ENCODE measurements around the gene ARL6IP4. TPM values are rescaled to one million over a fixed set of nuclear protein-coding genes. Genes with fewer than 3 reads are reported as not detected.

ARL6IP4 gene
- total RNA-seq, 2 experiments from 2014 or later = 204 to 211 TPM

- H3K4me1 Mint-ChIP-seq = peaks cover 29% of the 10 kb centered on the region
- POLR2A ChIA-PET = interaction anchor here (0.6 to 1.5 kb wide), 4 partner anchors 10 to 599 kb away, joined by 3 to 4 read pairs (median 4); partner anchors contain the start of genes MPHOSPH9, MTRFR and OGFOD2
These were observed 4.3 kb downstream of the ARL6IP4 start for GRCh38 chr12:122984612-122985337.

GRCh38 chr12:122985338-122986257 lies 5.1 kb downstream of the ARL6IP4 start:
- Mint-ChIP-seq H3K9me3 (no peaks in the 10 kb centered on the region), H3K4me3 (no peak overlapping the region), H3K4me1 (peaks cover 26% of the 10 kb centered on the region), H3K27me3 (no peaks in the 10 kb centered on the region), H3K27ac (no peak overlapping the region), H3K36me3 (peaks cover 7% of the 10 kb centered on the region)
- POLR2A ChIA-PET = no interaction called here
- DNase-seq (no peak), ATAC-seq (ENCODE audit: low read depth) (no peak)

More at GRCh38 chr12:122984612-122985337, 4.3 kb downstream of the ARL6IP4 start:
- H3K27me3 Mint-ChIP-seq = no peaks in the 10 kb centered on the region
- peak overlapping the region; percentile 73 for H3K27ac Mint-ChIP-seq
- H3K9me3 Mint-ChIP-seq = no peaks in the 10 kb centered on the region
- ATAC-seq (ENCODE audit: low read depth) (no peak), DNase-seq (no peak)
- peaks cover 7% of the 10 kb centered on the region for H3K36me3 Mint-ChIP-seq
- no peak overlapping the region for H3K4me3 Mint-ChIP-seq

- POLR2A ChIA-PET = interaction anchor here (1.0 kb wide), 1 partner anchor 11 kb away, joined by 4 read pairs; no protein-coding TSS in a partner anchor
- peaks cover 26% of the 10 kb centered on the region for H3K4me1 Mint-ChIP-seq
- H3K36me3 Mint-ChIP-seq = peaks cover 5% of the 10 kb centered on the region
- no peak for DNase-seq
- ATAC-seq (ENCODE audit: low read depth) = no peak
- no peaks in the 10 kb centered on the region for H3K9me3 Mint-ChIP-seq
- no peak overlapping the region for H3K27ac Mint-ChIP-seq
- no peak overlapping the region for H3K4me3 Mint-ChIP-seq
- H3K27me3 Mint-ChIP-seq = no peaks in the 10 kb centered on the region
These were observed 5.9 kb downstream of the ARL6IP4 start for GRCh38 chr12:122986258-122986871.

GRCh38 chr12:122987086-122987951 lies 6.8 kb downstream of the ARL6IP4 start:
- no peak overlapping the region for H3K4me3 Mint-ChIP-seq
- H3K9me3 Mint-ChIP-seq = no peaks in the 10 kb centered on the region
- POLR2A ChIA-PET = interaction anchor here (1.0 kb wide), 1 partner anchor 12 kb away, joined by 4 read pairs; no protein-coding TSS in a partner anchor
- H3K4me1 Mint-ChIP-seq = peaks cover 19% of the 10 kb centered on the region
- ATAC-seq (ENCODE audit: low read depth) (no peak), DNase-seq (no peak)
- H3K36me3 Mint-ChIP-seq = peaks cover 2% of the 10 kb centered on the region
- H3K27me3 Mint-ChIP-seq = no peaks in the 10 kb centered on the region
- H3K27ac Mint-ChIP-seq = no peak overlapping the region

GRCh38 chr12:122988036-122988435 lies 7.6 kb downstream of the ARL6IP4 start:
- peaks cover 14% of the 10 kb centered on the region for H3K4me1 Mint-ChIP-seq

GRCh38 chr12:122988612-122989212 lies 8.2 kb downstream of the ARL6IP4 start:
- no peak for ATAC-seq (ENCODE audit: low read depth)
- Mint-ChIP-seq H3K27ac (no peak overlapping the region), H3K27me3 (no peaks in the 10 kb centered on the region), H3K4me3 (no peak overlapping the region), H3K36me3 (peaks cover 2% of the 10 kb centered on the region), H3K4me1 (peaks cover 8% of the 10 kb centered on the region), H3K9me3 (no peaks in the 10 kb centered on the region)
- POLR2A ChIA-PET = no interaction called here
- DNase-seq = no peak

More at GRCh38 chr12:122988036-122988435, 7.6 kb downstream of the ARL6IP4 start:
- H3K27ac Mint-ChIP-seq = no peak overlapping the region
- ATAC-seq (ENCODE audit: low read depth) (no peak), DNase-seq (no peak)
- POLR2A ChIA-PET = no interaction called here
- H3K4me3 Mint-ChIP-seq = no peak overlapping the region
- no peaks in the 10 kb centered on the region for H3K9me3 Mint-ChIP-seq
- no peaks in the 10 kb centered on the region for H3K27me3 Mint-ChIP-seq
- peaks cover 2% of the 10 kb centered on the region for H3K36me3 Mint-ChIP-seq

GRCh38 chr12:122989225-122989839 lies 8.9 kb downstream of the ARL6IP4 start:
- H3K36me3 Mint-ChIP-seq = peaks cover 2% of the 10 kb centered on the region
- peaks cover 2% of the 10 kb centered on the region for H3K4me1 Mint-ChIP-seq
- H3K27ac Mint-ChIP-seq = no peak overlapping the region
- no peaks in the 10 kb centered on the region for H3K27me3 Mint-ChIP-seq
- ATAC-seq (ENCODE audit: low read depth) (no peak), DNase-seq (no peak)
- POLR2A ChIA-PET = no interaction called here
- no peak overlapping the region for H3K4me3 Mint-ChIP-seq
- H3K9me3 Mint-ChIP-seq = no peaks in the 10 kb centered on the region

GRCh38 chr12:122989874-122990419 lies 9.5 kb downstream of the ARL6IP4 start:
- Mint-ChIP-seq H3K4me3 (no peak overlapping the region), H3K27me3 (no peaks in the 10 kb centered on the region)

GRCh38 chr12:122990561-122990960 lies 10.1 kb downstream of the ARL6IP4 start:
- POLR2A ChIA-PET = no interaction called here
- Mint-ChIP-seq H3K9me3 (no peaks in the 10 kb centered on the region), H3K36me3 (no peaks in the 10 kb centered on the region), H3K27me3 (no peaks in the 10 kb centered on the region), H3K4me1 (no peaks in the 10 kb centered on the region), H3K4me3 (no peak overlapping the region), H3K27ac (no peak overlapping the region)
- DNase-seq (no peak), ATAC-seq (ENCODE audit: low read depth) (no peak)

More at GRCh38 chr12:122989874-122990419, 9.5 kb downstream of the ARL6IP4 start:
- POLR2A ChIA-PET = no interaction called here
- H3K36me3 Mint-ChIP-seq = peaks cover 2% of the 10 kb centered on the region
- no peak overlapping the region for H3K27ac Mint-ChIP-seq
- no peak for DNase-seq
- no peaks in the 10 kb centered on the region for H3K4me1 Mint-ChIP-seq
- no peaks in the 10 kb centered on the region for H3K9me3 Mint-ChIP-seq
- ATAC-seq (ENCODE audit: low read depth) = no peak

- POLR2A ChIA-PET = no interaction called here
- ATAC-seq (ENCODE audit: low read depth) (no peak), DNase-seq (no peak)
- Mint-ChIP-seq H3K27ac (no peak overlapping the region), H3K9me3 (no peaks in the 10 kb centered on the region), H3K4me3 (no peak overlapping the region), H3K4me1 (no peaks in the 10 kb centered on the region), H3K36me3 (no peaks in the 10 kb centered on the region), H3K27me3 (no peaks in the 10 kb centered on the region)
These were observed 10.6 kb downstream of the ARL6IP4 start for GRCh38 chr12:122990961-122991622.

GRCh38 chr12:122991623-122992275 lies 11.3 kb downstream of the ARL6IP4 start:
- H3K27ac Mint-ChIP-seq = no peak overlapping the region
- H3K36me3 Mint-ChIP-seq = no peaks in the 10 kb centered on the region
- ATAC-seq (ENCODE audit: low read depth) (no peak), DNase-seq (no peak)
- H3K4me3 Mint-ChIP-seq = no peak overlapping the region
- H3K4me1 Mint-ChIP-seq = no peaks in the 10 kb centered on the region
- H3K9me3 Mint-ChIP-seq = no peaks in the 10 kb centered on the region
- POLR2A ChIA-PET = no interaction called here
- no peaks in the 10 kb centered on the region for H3K27me3 Mint-ChIP-seq

Measured in activated naive CD8-positive, alpha-beta T cell treated with anti-CD3 and anti-CD28 coated beads, Interleukin-2, amount 10 ng/mL, durations not matched to agents 7 days and 5 days (primary cell).